GM12874 (cell line): ENCODE results near the gene EEIG1.

ENCODE experiments used
- TF ChIP-seq, protein P1 (sequence below): IDR thresholded peaks from 2 replicates; pipeline ENCODE4 v1.5.1; 2011; ENCODE audit warnings: low read depth, mild to moderate bottlenecking, control low read depth, low read length, moderate library complexity; ENCODE audit not compliant: insufficient read depth

EEIG1 gene

DNA sequence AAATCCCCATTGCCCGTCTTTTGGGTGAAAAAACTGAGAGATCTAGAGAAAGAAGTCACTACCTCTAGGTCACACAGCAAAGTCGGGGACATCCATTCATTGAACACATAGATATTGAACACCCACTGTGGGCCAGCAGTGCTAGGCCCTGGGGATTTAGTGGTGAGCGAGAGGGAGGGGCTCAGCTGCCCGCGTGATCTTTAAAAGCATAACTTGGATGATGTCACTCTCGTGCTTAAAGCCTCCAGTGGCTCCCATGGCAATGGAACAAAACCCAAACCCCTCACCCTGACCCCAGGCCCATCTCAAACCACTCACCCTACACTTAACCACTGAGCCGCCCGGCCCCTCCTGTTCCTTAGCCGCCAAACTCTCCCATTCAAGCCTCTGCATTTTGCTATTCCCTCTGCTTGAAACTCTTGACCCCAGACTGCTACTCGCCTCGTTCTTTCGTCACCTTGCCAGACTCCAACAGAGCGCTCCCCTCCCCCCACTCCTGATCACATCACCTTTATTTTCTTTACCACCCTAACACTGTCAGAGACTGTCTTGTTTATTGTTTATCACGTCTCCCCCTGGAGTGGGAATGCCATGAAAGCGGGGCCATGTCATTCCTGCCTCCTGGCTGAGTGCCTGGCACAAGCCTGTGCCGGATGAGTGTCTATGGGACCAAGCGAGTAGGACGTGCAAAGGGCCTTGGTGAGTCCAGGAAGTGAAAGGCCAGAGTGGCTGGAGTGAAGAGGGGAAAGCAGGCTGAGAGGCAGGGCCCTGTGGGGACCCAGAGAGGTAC is 49.5 kb downstream of the EEIG1 start:
- TF ChIP-seq, protein P1, sequence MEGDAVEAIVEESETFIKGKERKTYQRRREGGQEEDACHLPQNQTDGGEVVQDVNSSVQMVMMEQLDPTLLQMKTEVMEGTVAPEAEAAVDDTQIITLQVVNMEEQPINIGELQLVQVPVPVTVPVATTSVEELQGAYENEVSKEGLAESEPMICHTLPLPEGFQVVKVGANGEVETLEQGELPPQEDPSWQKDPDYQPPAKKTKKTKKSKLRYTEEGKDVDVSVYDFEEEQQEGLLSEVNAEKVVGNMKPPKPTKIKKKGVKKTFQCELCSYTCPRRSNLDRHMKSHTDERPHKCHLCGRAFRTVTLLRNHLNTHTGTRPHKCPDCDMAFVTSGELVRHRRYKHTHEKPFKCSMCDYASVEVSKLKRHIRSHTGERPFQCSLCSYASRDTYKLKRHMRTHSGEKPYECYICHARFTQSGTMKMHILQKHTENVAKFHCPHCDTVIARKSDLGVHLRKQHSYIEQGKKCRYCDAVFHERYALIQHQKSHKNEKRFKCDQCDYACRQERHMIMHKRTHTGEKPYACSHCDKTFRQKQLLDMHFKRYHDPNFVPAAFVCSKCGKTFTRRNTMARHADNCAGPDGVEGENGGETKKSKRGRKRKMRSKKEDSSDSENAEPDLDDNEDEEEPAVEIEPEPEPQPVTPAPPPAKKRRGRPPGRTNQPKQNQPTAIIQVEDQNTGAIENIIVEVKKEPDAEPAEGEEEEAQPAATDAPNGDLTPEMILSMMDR: no peak
